Esophagus (tissue), 2 donors: ENCODE measurements around the gene LIN7B. TPM values are rescaled to one million over a fixed set of nuclear protein-coding genes. Genes with fewer than 3 reads are reported as not detected.
"Not testable (repeated sequence)": the region's sequence is repeated elsewhere in the genome, so short reads cannot be mapped to it uniquely, and the experiment has no call there.

Source experiments
- H3K27ac ChIP-seq, 2 donors: one replicate each; pipeline ENCODE4 v1.5.1; 2013; ENCODE audit warnings: low read depth in 2 of 2, mild to moderate bottlenecking in 2 of 2, inconsistent platforms in 1 of 2, low read length in 1 of 2, moderate library complexity in 1 of 2
- H3K27me3 ChIP-seq, 2 donors: one replicate each; pipeline ENCODE4 v1.6.1; 2013; ENCODE audit warnings: low read length in 2 of 2, control low read depth in 1 of 2, mild to moderate bottlenecking in 1 of 2; ENCODE audit not compliant: insufficient read depth in 2 of 2, control insufficient read depth in 1 of 2
- H3K36me3 ChIP-seq, 2 donors: one replicate each; pipeline ENCODE4 v1.6.1; 2013; ENCODE audit warnings: low read length in 1 of 2; ENCODE audit not compliant: control insufficient read depth in 2 of 2, insufficient read depth in 2 of 2
- H3K4me1 ChIP-seq, 2 donors: one replicate each; pipeline ENCODE4 v1.6.1; 2013; ENCODE audit warnings: low read length in 1 of 2; ENCODE audit not compliant: control insufficient read depth in 2 of 2, insufficient read depth in 2 of 2
- H3K4me3 ChIP-seq, 2 donors: one replicate each; pipeline ENCODE4 v1.5.1; 2013; ENCODE audit warnings: low read length in 2 of 2, mild to moderate bottlenecking in 2 of 2, low read depth in 1 of 2, moderate library complexity in 1 of 2
- H3K9me3 ChIP-seq, 2 donors: one replicate each; pipeline ENCODE4 v1.6.1; 2013; ENCODE audit warnings: mild to moderate bottlenecking in 2 of 2, low read depth in 1 of 2, low read length in 1 of 2, moderate library complexity in 1 of 2; ENCODE audit not compliant: control insufficient read depth in 2 of 2, insufficient read depth in 1 of 2
- WGBS, 2 donors: extraction: QIAGEN DNeasy Blood & Tissue Kit; methylation state at CpG; one replicate each; pipeline ENCODE4 v1.1.7; 2013; 5-methylcytosine and 5-hydroxymethylcytosine counted together
- polyA plus RNA-seq, 2 donors: library from polyadenylated mRNA; stranded (reverse); fragments of 200-250 nt; gene quantifications; one replicate each; pipeline ENCODE4 v1.2.3, GENCODE V29; 2013
- donor health status: healthy with polysubstance abuse.
- donor health status: Bipolar disorder and iron deficiency.

Gene LIN7B
- polyA plus RNA-seq, 2 donors, result 13.7 to 18.5 TPM

GRCh38 chr19:49141352-49141751, 27.2 kb downstream of the LIN7B start:
- Histone ChIP-seq H3K27ac (no peak overlapping the region), H3K4me1 (peaks cover 0 to 14% of the 10 kb centered on the region in 2 donors), H3K36me3 (no peaks in the 10 kb centered on the region), H3K9me3 (no peaks in the 10 kb centered on the region), H3K27me3 (no peaks in the 10 kb centered on the region), H3K4me3 (no peak overlapping the region)
- WGBS, 2 donors, result 80 to 83% methylated on average over 6 of the region's 6 CpGs

DNA sequence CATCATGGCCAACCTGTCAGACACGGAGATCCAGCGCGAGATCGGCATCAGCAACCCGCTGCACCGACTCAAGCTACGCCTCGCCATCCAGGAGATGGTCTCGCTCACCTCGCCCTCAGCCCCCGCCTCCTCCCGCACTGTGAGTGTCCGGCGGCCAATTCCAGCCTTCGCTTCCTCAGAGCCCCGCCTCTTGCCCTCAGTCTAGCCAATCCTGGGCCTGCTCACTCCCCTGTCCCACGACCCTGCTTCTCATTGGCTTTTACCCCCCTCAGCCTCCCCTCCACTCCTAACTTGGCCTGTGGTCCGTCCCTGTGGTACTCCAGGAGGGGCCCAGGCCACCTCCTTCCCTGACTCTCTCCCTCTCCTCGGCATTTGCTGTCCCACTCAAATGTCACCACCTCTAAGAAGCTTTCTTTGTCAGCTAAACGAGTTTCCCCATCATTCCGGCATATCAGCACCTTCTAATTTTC, 28.7 kb downstream of the LIN7B start:
- H3K36me3 ChIP-seq, result no peaks in the 10 kb centered on the region
- H3K4me3 ChIP-seq, result peak overlapping the region; percentile 24 to 35
- no peak overlapping the region for H3K27ac ChIP-seq
- peaks cover 0 to 15% of the 10 kb centered on the region in 2 donors for H3K4me1 ChIP-seq
- H3K27me3 ChIP-seq, result no peaks in the 10 kb centered on the region
- WGBS, 2 donors, result 4 to 5% methylated on average over 21 of the region's 21 CpGs
- no peaks in the 10 kb centered on the region for H3K9me3 ChIP-seq

DNA sequence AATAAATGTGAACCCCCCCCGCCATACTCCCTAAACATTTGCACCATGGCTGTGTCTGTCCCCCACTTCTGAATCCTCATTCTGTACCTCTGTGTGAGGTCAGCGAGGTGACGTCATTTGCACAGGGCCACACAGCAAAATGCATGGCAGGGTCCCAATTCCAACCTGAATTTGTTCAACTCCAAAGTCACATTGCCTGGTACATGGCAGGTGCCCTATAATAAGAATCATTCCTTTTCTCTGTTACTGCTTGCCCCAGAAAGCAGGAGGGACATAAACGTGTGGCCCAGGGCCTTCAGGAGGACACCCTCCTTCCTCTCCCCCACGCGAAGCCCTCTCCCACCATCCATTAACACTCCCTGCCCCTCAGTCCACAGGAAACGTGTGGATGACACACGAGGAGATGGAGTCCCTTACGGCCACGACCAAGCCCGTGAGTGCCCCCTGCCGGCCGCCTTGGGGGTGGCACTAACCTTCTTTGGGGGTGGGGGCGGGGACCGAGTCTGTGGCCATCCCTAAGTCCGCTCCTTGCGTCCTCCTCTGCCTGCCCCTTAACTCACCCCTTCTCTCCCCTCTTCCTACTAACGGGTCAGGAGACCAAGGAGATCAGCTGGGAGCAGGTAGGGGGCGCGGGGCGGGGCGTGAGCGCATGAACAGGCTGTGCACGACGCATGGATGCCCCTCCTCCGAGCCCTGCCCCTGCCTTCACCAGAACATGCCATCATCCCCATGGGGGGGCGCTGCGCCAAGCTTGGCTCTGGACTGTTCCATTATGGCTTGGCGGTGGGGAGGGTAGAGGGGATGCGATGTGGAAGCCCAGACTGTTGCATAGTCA, 31.6 kb downstream of the LIN7B start:
- no peaks in the 10 kb centered on the region for H3K27me3 ChIP-seq
- WGBS, 2 donors, result 8% methylated on average over 29 to 30 of the region's 30 CpGs
- no peaks in the 10 kb centered on the region for H3K9me3 ChIP-seq
- peaks cover 6 to 30% of the 10 kb centered on the region in 2 donors for H3K4me1 ChIP-seq
- no peak overlapping the region for H3K27ac ChIP-seq
- no peaks in the 10 kb centered on the region for H3K36me3 ChIP-seq
- H3K4me3 ChIP-seq, result peak overlapping the region in 1 of 2 donors; percentile 2

GRCh38 chr19:49146408-49146770, 32.2 kb downstream of the LIN7B start:
- not testable (repeated sequence) for H3K9me3 ChIP-seq, H3K27me3 ChIP-seq, H3K27ac ChIP-seq, H3K4me3 ChIP-seq, H3K36me3 ChIP-seq
- H3K4me1 ChIP-seq, result peaks cover 12 to 30% of the 10 kb centered on the region in 2 donors
- 40 to 41% methylated on average over 7 of the region's 7 CpGs for WGBS, 2 donors

GRCh38 chr19:49148044-49148682, 34.0 kb downstream of the LIN7B start:
- Histone ChIP-seq H3K9me3 (no peaks in the 10 kb centered on the region), H3K4me1 (peaks cover 12 to 25% of the 10 kb centered on the region in 2 donors), H3K27me3 (no peaks in the 10 kb centered on the region), H3K36me3 (no peaks in the 10 kb centered on the region), H3K4me3 (no peak overlapping the region), H3K27ac (peak overlapping the region in 1 of 2 donors; percentile 4)
- WGBS, 2 donors, result 64 to 71% methylated on average over 11 of the region's 11 CpGs

GRCh38 chr19:49148784-49149651, 34.8 kb downstream of the LIN7B start:
- WGBS, 2 donors, result 3 to 5% methylated on average over 49 of the region's 49 CpGs
- peaks cover 12 to 25% of the 10 kb centered on the region in 2 donors for H3K4me1 ChIP-seq

GRCh38 chr19:49149652-49150105, 35.5 kb downstream of the LIN7B start:
- Histone ChIP-seq H3K36me3 (no peaks in the 10 kb centered on the region), H3K4me1 (peaks cover 12 to 25% of the 10 kb centered on the region in 2 donors), H3K9me3 (peaks cover 0 to 3% of the 10 kb centered on the region in 2 donors), H3K27ac (peak overlapping the region; percentile 58 to 80), H3K27me3 (no peaks in the 10 kb centered on the region), H3K4me3 (peak overlapping the region; percentile 60 to 61)
- 1% methylated on average over 21 to 23 of the region's 23 CpGs for WGBS, 2 donors

More at GRCh38 chr19:49148784-49149651, 34.8 kb downstream of the LIN7B start:
- H3K27ac ChIP-seq, result peak overlapping the region; percentile 58 to 80
- H3K36me3 ChIP-seq, result no peaks in the 10 kb centered on the region
- H3K4me3 ChIP-seq, result peak overlapping the region; percentile 60 to 61
- no peaks in the 10 kb centered on the region for H3K27me3 ChIP-seq
- H3K9me3 ChIP-seq, result peaks cover 0 to 2% of the 10 kb centered on the region in 2 donors

GRCh38 chr19:49150106-49150943, 36.2 kb downstream of the LIN7B start:
- 1% methylated on average over 71 to 75 of the region's 75 CpGs for WGBS, 2 donors
- no peaks in the 10 kb centered on the region for H3K27me3 ChIP-seq
- no peaks in the 10 kb centered on the region for H3K36me3 ChIP-seq
- H3K27ac ChIP-seq, result peak overlapping the region; percentile 58 to 80
- peaks cover 0 to 3% of the 10 kb centered on the region in 2 donors for H3K9me3 ChIP-seq
- peaks cover 12 to 25% of the 10 kb centered on the region in 2 donors for H3K4me1 ChIP-seq
- H3K4me3 ChIP-seq, result peak overlapping the region; percentile 60 to 61
